Ammon's horn (tissue), 1 donor: Measurements from ENCODE around the gene DNMT1.
"Not testable (repeated sequence)": the region's sequence is repeated elsewhere in the genome, so short reads cannot be mapped to it uniquely, and the experiment has no call there.

Experiments used
- DNase-seq: peaks from one replicate; pipeline ENCODE4 v3.0.0-alpha.2; 2016; ENCODE audit warnings: low spot score

The DNMT1 gene

GRCh38 chr19:10182847-10183246 is 11.9 kb downstream of the DNMT1 start:
- DNase-seq = no peak

GRCh38 chr19:10182076-10182475 is 12.7 kb downstream of the DNMT1 start:
- no peak for DNase-seq

- DNase-seq = no peak
Observed at GRCh38 chr19:10180459-10180858, 14.3 kb downstream of the DNMT1 start.

GRCh38 chr19:10180024-10180423 is 14.7 kb downstream of the DNMT1 start:
- not testable (repeated sequence) for DNase-seq

DNA sequence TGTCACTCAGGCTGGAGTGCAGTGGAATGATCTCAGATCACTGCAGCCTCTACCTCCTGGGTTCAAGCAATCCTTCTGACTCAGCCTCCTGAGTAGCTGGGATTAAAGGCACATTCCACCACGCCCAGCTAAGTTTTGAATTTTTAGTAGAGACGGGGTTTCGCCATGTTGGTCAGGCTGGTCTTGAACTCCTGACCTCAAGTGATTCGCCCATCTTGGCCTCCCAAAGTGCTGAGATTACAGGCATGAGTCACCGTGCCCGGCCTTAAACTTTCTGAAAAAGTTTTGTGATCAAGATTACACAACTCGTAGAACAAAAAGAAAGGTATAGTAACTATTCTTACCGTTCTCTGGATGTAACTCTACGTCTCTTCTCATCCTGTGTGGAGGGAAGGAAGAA is 21.2 kb downstream of the DNMT1 start:
- no peak for DNase-seq

- DNase-seq = no peak
Observed at GRCh38 chr19:10168386-10168948, 26.3 kb downstream of the DNMT1 start.

DNA sequence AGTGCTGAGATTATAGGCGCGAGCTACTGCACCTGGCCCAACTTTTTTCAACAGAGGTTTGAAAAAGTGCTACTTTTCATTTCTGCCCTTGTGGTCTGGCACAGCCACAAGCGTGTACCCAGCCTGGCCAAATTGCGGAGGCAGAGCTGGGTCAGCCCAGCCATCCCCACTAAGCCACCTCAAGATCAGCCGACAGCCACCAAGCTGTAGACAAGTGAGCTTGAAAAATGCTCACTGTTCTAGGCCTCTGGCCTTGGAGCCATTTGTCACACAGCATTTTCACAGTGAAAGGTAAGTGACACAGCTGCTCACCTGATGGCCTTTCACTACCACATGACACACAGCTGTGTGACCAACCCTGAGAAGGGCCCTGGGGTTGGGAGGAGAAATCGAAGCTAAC is 27.3 kb downstream of the DNMT1 start:
- DNase-seq = no peak

DNA sequence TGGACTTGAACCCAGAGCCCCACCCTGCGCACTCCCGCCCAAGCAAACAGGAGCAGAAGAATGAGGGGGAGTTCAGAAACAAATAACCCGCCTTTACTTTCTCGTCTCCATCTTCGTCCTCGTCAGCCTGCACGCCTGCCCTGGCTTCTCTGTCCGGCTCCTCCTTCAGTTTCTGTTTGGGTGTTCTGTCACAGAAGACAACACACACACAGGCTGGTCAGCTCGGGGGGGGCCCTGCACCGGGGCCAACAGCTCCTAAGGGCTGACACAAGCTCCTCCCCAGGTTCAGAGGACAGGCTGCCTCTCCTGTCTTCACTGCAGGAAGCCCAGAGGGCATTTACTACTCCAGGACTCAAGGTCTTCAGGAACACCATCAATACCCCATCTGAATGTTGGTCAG is 28.3 kb downstream of the DNMT1 start:
- DNase-seq = not testable (repeated sequence)

DNA sequence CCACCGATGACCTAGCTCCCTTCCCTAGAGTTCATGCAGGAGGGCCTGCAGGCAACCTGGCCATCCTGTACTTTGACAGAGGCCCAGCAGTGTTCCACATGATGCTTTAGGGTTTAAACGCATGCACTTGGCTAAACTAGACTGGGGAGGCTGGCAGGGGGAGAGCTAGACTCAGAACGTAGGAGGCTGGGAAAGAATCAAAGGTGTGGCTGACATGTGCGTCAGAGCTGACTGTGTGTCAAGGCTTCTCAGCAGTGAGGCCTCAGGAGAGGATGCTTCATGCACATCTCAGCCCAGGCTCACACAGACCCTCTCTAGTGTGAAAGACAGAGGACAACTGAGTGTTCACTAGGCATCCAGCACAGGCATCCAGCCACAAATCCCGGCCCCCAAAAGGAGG is 28.7 kb downstream of the DNMT1 start:
- no peak for DNase-seq

- DNase-seq = no peak
Observed at GRCh38 chr19:10163536-10163935, 31.2 kb downstream of the DNMT1 start.

- DNase-seq = no peak
Observed at GRCh38 chr19:10159610-10160009, 35.1 kb downstream of the DNMT1 start.

- no peak for DNase-seq
Observed at GRCh38 chr19:10158485-10158884, 36.3 kb downstream of the DNMT1 start.

- no peak for DNase-seq
Observed at GRCh38 chr19:10158071-10158470, 36.7 kb downstream of the DNMT1 start.

- DNase-seq = no peak
Observed at GRCh38 chr19:10155839-10156238, 38.9 kb downstream of the DNMT1 start.

GRCh38 chr19:10152100-10152499 is 42.7 kb downstream of the DNMT1 start:
- no peak for DNase-seq

GRCh38 chr19:10151521-10151920 is 43.2 kb downstream of the DNMT1 start:
- no peak for DNase-seq

GRCh38 chr19:10149427-10149826 is 45.3 kb downstream of the DNMT1 start:
- no peak for DNase-seq

- no peak for DNase-seq
Observed at GRCh38 chr19:10146142-10146541, 48.6 kb downstream of the DNMT1 start.

DNA sequence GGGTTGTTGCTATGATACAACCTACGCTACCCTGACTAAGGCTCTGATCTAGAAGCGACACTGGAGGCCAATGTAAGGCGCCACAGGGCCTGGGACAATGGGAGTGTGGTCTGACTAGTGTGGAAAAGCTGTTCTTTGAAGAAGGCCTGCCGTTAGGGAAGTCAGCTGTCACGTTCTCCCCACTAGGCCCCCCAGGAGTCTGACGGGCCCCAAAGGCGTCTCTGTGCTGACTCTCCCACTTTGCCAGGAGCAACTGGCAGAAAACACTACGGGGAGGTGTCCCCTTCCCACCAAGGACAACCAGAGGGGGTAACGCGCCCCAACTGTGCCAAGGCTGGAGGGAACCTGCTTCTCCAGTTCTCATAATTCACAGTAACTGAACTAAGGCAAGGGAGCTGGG is 49.7 kb downstream of the DNMT1 start:
- DNase-seq = no peak

GRCh38 chr19:10144361-10144760 is 50.4 kb downstream of the DNMT1 start:
- DNase-seq = no peak

GRCh38 chr19:10143681-10144080 is 51.1 kb downstream of the DNMT1 start:
- DNase-seq = no peak

- no peak for DNase-seq
Observed at GRCh38 chr19:10142701-10143375, 51.9 kb downstream of the DNMT1 start.

GRCh38 chr19:10141973-10142372 is 52.8 kb downstream of the DNMT1 start:
- no peak for DNase-seq

- DNase-seq = no peak
Observed at GRCh38 chr19:10141479-10141878, 53.3 kb downstream of the DNMT1 start.
